Esophagus muscularis mucosa (tissue), 4 donors: ENCODE results near the gene HTD2. TPM values are rescaled to one million over a fixed set of nuclear protein-coding genes. Genes with fewer than 3 reads are reported as not detected.
A peak's percentile ranks its signal among the peaks of the same experiment; 100 is the strongest.
"Not testable (repeated sequence)": the region's sequence is repeated elsewhere in the genome, so short reads cannot be mapped to it uniquely, and the experiment has no call there.

Experiments used
- DNase-seq: peaks from one replicate; pipeline ENCODE4 v3.0.0-alpha.2; 2017; ENCODE audit errors: extremely low spot score
- H3K27ac ChIP-seq, 4 donors: fragments of 200-600 bp; sonication (generic); replicated peaks in 1 of 4; 1 replicate in 3 of 4; 2 replicates in 1 of 4; pipeline ENCODE4 v1.5.1; 2016 to 2019; ENCODE audit warnings: mild to moderate bottlenecking in 1 of 4
- H3K27me3 ChIP-seq, 4 donors: fragments of 200-600 bp; sonication (generic); one replicate each; pipeline versions ENCODE4 v1.5.1 to v1.6.0; 2016 to 2019
- H3K36me3 ChIP-seq, 4 donors: fragments of 200-600 bp; sonication (generic); one replicate each; pipeline ENCODE4 v1.5.1; 2016 to 2019
- H3K4me1 ChIP-seq, 4 donors: fragments of 200-600 bp; sonication (generic); one replicate each; pipeline ENCODE4 v1.5.1; 2016 to 2019
- H3K4me3 ChIP-seq, 4 donors: fragments of 200-600 bp; sonication (generic); 1 replicate in 2 of 4; 2 replicates in 2 of 4; pipeline ENCODE4 v1.5.1; 2016 to 2019; ENCODE audit warnings: mild to moderate bottlenecking in 4 of 4, moderate library complexity in 1 of 4
- H3K9me3 ChIP-seq, 4 donors: fragments of 200-600 bp; sonication (generic); 1 replicate in 3 of 4; 2 replicates in 1 of 4; pipeline ENCODE4 v1.5.1; 2016 to 2019
- CTCF ChIP-seq, 3 experiments: fragments of 200-600 bp in 2 of 3; fragments of 450-650 bp in 1 of 3; sonication (generic) in 2 of 3; IDR thresholded peaks; one replicate each; pipeline ENCODE4 v1.5.1; 2017 to 2019; ENCODE audit warnings: antibody characterized with exemption in 3 of 3, mild to moderate bottlenecking in 2 of 3, moderate library complexity in 1 of 3
- EP300 ChIP-seq: sonication (generic); formaldehyde crosslinking; IDR thresholded peaks from one replicate; pipeline ENCODE4 v1.6.1; 2017; ENCODE audit warnings: antibody characterized with exemption
- POLR2A ChIP-seq: fragments of 450-650 bp; IDR thresholded peaks from one replicate; pipeline ENCODE4 v1.6.1; 2017; ENCODE audit warnings: antibody characterized with exemption, moderate library complexity, mild to moderate bottlenecking, low read depth
- POLR2AphosphoS5 ChIP-seq, 2 donors: sonication (generic); formaldehyde crosslinking; IDR thresholded peaks; one replicate each; pipeline ENCODE4 v1.6.1; 2017; ENCODE audit warnings: antibody characterized with exemption in 2 of 2
- WGBS: methylation state at CpG from one replicate; pipeline ENCODE4 v1.1.5; 2018; 5-methylcytosine and 5-hydroxymethylcytosine counted together
- intact Hi-C: fragments of 100-400 bp; cut with DNase I; formaldehyde crosslinking; loops from one replicate; pipeline ENCODE4 v1.15.1; 2023
- total RNA-seq, 4 donors: library from RNA; depleted of rRNA; stranded (reverse); fragments of >200 nt; gene quantifications; one replicate each; pipeline versions ENCODE4 v1.1.0 to v1.2.1, GENCODE V29; 2016

The HTD2 gene
- total RNA-seq, 4 donors from 2014 or later: 7.5 to 12.3 (median 10.4) TPM

- intact Hi-C loops: no loop called here
- no peak for DNase-seq
- peaks cover 0 to 3% (median 1%) of the 10 kb centered on the region in 4 donors for H3K36me3 ChIP-seq
- no peaks in the 10 kb centered on the region for H3K27me3 ChIP-seq
- H3K4me3 ChIP-seq: peak overlapping the region; percentile 1 to 95 (median 48)
- H3K27ac ChIP-seq: peak overlapping the region; percentile 45 to 81 (median 70)
- 13% methylated on average over 1 of the region's 1 CpG for WGBS
- H3K9me3 ChIP-seq: no peaks in the 10 kb centered on the region
- TF ChIP-seq CTCF (IDR thresholded peaks at IDR 0.05) (no peak), POLR2AphosphoS5 (IDR thresholded peaks at IDR 0.05) (no peak), EP300 (no peak), POLR2A (no peak)
- peaks cover 17 to 52% (median 44%) of the 10 kb centered on the region in 4 donors for H3K4me1 ChIP-seq
Observed at GRCh38 chr3:58335652-58335947, 29.3 kb downstream of the HTD2 start.

- TF ChIP-seq POLR2AphosphoS5 (IDR thresholded peaks at IDR 0.05): no peak
- no peak for TF ChIP-seq POLR2A
- no peak for TF ChIP-seq CTCF (IDR thresholded peaks at IDR 0.05)
- Histone ChIP-seq H3K27me3 (no peaks in the 10 kb centered on the region), H3K4me1 (peaks cover 17 to 55% (median 45%) of the 10 kb centered on the region in 4 donors), H3K9me3 (no peaks in the 10 kb centered on the region), H3K4me3 (no peak overlapping the region), H3K27ac (peak overlapping the region in 2 of 4 donors; percentile 61 to 80), H3K36me3 (peaks cover 0 to 6% (median 2%) of the 10 kb centered on the region in 4 donors)
- WGBS: 98% methylated on average over 3 of the region's 3 CpGs
- intact Hi-C loops: no loop called here
- no peak for DNase-seq
Observed at GRCh38 chr3:58336135-58336882, 30.0 kb downstream of the HTD2 start.

GRCh38 chr3:58337190-58337589, 30.9 kb downstream of the HTD2 start:
- intact Hi-C loops: no loop called here
- peaks cover 0 to 10% (median 2%) of the 10 kb centered on the region in 4 donors for H3K36me3 ChIP-seq
- no peaks in the 10 kb centered on the region for H3K27me3 ChIP-seq
- no peak overlapping the region for H3K4me3 ChIP-seq
- WGBS: 100% methylated on average over 1 of the region's 1 CpG
- H3K27ac ChIP-seq: no peak overlapping the region
- DNase-seq: no peak
- TF ChIP-seq POLR2AphosphoS5 (IDR thresholded peaks at IDR 0.05) (no peak), CTCF (IDR thresholded peaks at IDR 0.05) (no peak), POLR2A (no peak), EP300 (no peak)
- peaks cover 12 to 55% (median 42%) of the 10 kb centered on the region in 4 donors for H3K4me1 ChIP-seq
- H3K9me3 ChIP-seq: no peaks in the 10 kb centered on the region

- peaks cover 6 to 55% (median 39%) of the 10 kb centered on the region in 4 donors for H3K4me1 ChIP-seq
- DNase-seq, intact Hi-C loops, H3K36me3 ChIP-seq, H3K27me3 ChIP-seq, H3K4me3 ChIP-seq, H3K9me3 ChIP-seq, H3K27ac ChIP-seq: not testable (repeated sequence)
- WGBS: 90% methylated on average over 12 of the region's 12 CpGs
Observed at GRCh38 chr3:58339146-58339545, 32.8 kb downstream of the HTD2 start.

GRCh38 chr3:58340594-58341244, 34.4 kb downstream of the HTD2 start:
- Histone ChIP-seq H3K27me3 (no peaks in the 10 kb centered on the region), H3K4me3 (no peak overlapping the region), H3K36me3 (peaks cover 0 to 10% (median 2%) of the 10 kb centered on the region in 4 donors), H3K27ac (no peak overlapping the region), H3K4me1 (peaks cover 0 to 39% (median 28%) of the 10 kb centered on the region in 4 donors), H3K9me3 (no peaks in the 10 kb centered on the region)
- WGBS: 94% methylated on average over 3 of the region's 3 CpGs
- TF ChIP-seq CTCF (IDR thresholded peaks at IDR 0.05) (no peak), POLR2AphosphoS5 (IDR thresholded peaks at IDR 0.05) (no peak), POLR2A (no peak), EP300 (no peak)
- DNase-seq: no peak
- intact Hi-C loops: no loop called here
